WTC11 (cell line): Measurements from ENCODE around the gene MMS19. TPM values are rescaled to one million over a fixed set of nuclear protein-coding genes. Genes with fewer than 3 reads are reported as not detected.
A peak's percentile ranks its signal among the peaks of the same experiment; 100 is the strongest.

Experiments
- ATAC-seq: fragments of 200-7000 bp; cut with Tn5 transposase; 2 replicates; pipeline ENCODE4 v1.10.0; 2021; ENCODE audit warnings: mild to moderate bottlenecking, moderate library complexity
- CTCF ChIA-PET: fragments of 300-600 bp; sonication (Branson Sonifier 250); formaldehyde crosslinking; loops from one replicate; lab custom pipeline; 2021; ENCODE audit warnings: antibody characterized with exemption; lab: Charles Lee
- POLR2A ChIA-PET: fragments of 350-600 bp; sonication (Branson Sonifier 250); formaldehyde crosslinking; loops from one replicate; lab custom pipeline; 2021; ENCODE audit warnings: antibody characterized with exemption; lab: Charles Lee
- DNase-seq: peaks from one replicate; pipeline ENCODE4 v3.0.0; 2021; ENCODE audit warnings: low spot score
- H3K27ac Mint-ChIP-seq: 2 replicates; pipeline ENCODE4 v1.8.0; 2021; ENCODE audit warnings: mixed read lengths
- H3K27me3 Mint-ChIP-seq: 2 replicates; pipeline ENCODE4 v1.8.0; 2021; ENCODE audit warnings: low read depth, mild to moderate bottlenecking, moderate library complexity, mixed read lengths
- H3K36me3 Mint-ChIP-seq: 2 replicates; pipeline ENCODE4 v1.8.0; 2021; ENCODE audit warnings: mixed read lengths
- H3K4me1 Mint-ChIP-seq: 2 replicates; pipeline ENCODE4 v1.8.0; 2022; ENCODE audit warnings: mixed read lengths
- H3K4me3 Mint-ChIP-seq: 2 replicates; pipeline ENCODE4 v1.8.0; 2021; ENCODE audit warnings: mild to moderate bottlenecking, moderate library complexity, mixed read lengths
- H3K9me3 Mint-ChIP-seq: 2 replicates; pipeline ENCODE4 v1.8.0; 2021; ENCODE audit warnings: mixed read lengths
- ATF2 ChIP-seq: sonication (generic); formaldehyde crosslinking; IDR thresholded peaks from 2 replicates; pipeline ENCODE4 v1.8.1; 2022; ENCODE audit warnings: low read depth, missing genetic modification reagents, borderline replicate concordance
- ATF6 ChIP-seq: sonication (generic); formaldehyde crosslinking; IDR thresholded peaks from 2 replicates; pipeline ENCODE4 v1.8.1; 2023; ENCODE audit warnings: mild to moderate bottlenecking, missing genetic modification reagents
- CTCF ChIP-seq: fragments of 200-600 bp; IDR thresholded peaks from 2 replicates; pipeline ENCODE4 v1.8.0; 2022; ENCODE audit warnings: antibody characterized with exemption
- E2F1 ChIP-seq: sonication (generic); formaldehyde crosslinking; IDR thresholded peaks from 2 replicates; pipeline ENCODE4 v1.8.0; 2022; ENCODE audit warnings: mild to moderate bottlenecking, missing genetic modification reagents
- ELF4 ChIP-seq: sonication (generic); formaldehyde crosslinking; IDR thresholded peaks from 2 replicates; pipeline ENCODE4 v1.8.1; 2022; ENCODE audit warnings: low read depth, mild to moderate bottlenecking, moderate library complexity, missing genetic modification reagents
- ETV6 ChIP-seq: sonication (generic); formaldehyde crosslinking; IDR thresholded peaks from 2 replicates; pipeline ENCODE4 v1.8.1; 2022; ENCODE audit warnings: mild to moderate bottlenecking, missing genetic modification reagents
- FOXK1 ChIP-seq: sonication (generic); formaldehyde crosslinking; IDR thresholded peaks from 2 replicates; pipeline ENCODE4 v1.8.0; 2022; ENCODE audit warnings: mild to moderate bottlenecking, moderate library complexity, missing genetic modification reagents
- JAZF1 ChIP-seq: fragments of 250-450 bp; sonication (Bioruptor Pico); IDR thresholded peaks from 2 replicates; pipeline ENCODE4 v1.9.0; 2021; ENCODE audit warnings: moderate library complexity, mild to moderate bottlenecking, inconsistent platforms
- MLX ChIP-seq: sonication (generic); formaldehyde crosslinking; IDR thresholded peaks from 2 replicates; pipeline ENCODE4 v1.8.1; 2023; ENCODE audit warnings: mild to moderate bottlenecking, missing genetic modification reagents, moderate library complexity
- NFYB ChIP-seq: sonication (generic); formaldehyde crosslinking; conservative IDR thresholded peaks from 2 replicates; pipeline ENCODE4 v1.8.0; 2022; ENCODE audit warnings: low read depth, missing genetic modification reagents
- PRRX2 ChIP-seq: fragments of 250-450 bp; sonication (Bioruptor Pico); IDR thresholded peaks from 2 replicates; pipeline ENCODE4 v1.8.0; 2021; ENCODE audit warnings: mild to moderate bottlenecking
- TEAD1 ChIP-seq: sonication (generic); formaldehyde crosslinking; IDR thresholded peaks from 2 replicates; pipeline ENCODE4 v1.8.0; 2022; ENCODE audit warnings: mild to moderate bottlenecking, missing genetic modification reagents
- ZNF138 ChIP-seq: sonication (generic); formaldehyde crosslinking; conservative IDR thresholded peaks from 2 replicates; pipeline ENCODE4 v1.8.1; 2022; ENCODE audit warnings: mild to moderate bottlenecking, moderate library complexity, missing genetic modification reagents
- ZNF232 ChIP-seq: sonication (generic); formaldehyde crosslinking; IDR thresholded peaks from 2 replicates; pipeline ENCODE4 v1.8.0; 2022; ENCODE audit warnings: mild to moderate bottlenecking, missing genetic modification reagents
- ZNF425 ChIP-seq: fragments of 250-450 bp; sonication (Bioruptor Pico); conservative IDR thresholded peaks from 2 replicates; pipeline ENCODE4 v1.9.0; 2021; ENCODE audit warnings: mild to moderate bottlenecking
- total RNA-seq: library from RNA; stranded (reverse); gene quantifications from 3 replicates; pipeline ENCODE4 v1.2.3, GENCODE V29; 2021
- TF ChIP-seq, protein P1 (sequence below): fragments of 250-450 bp; sonication (Bioruptor Pico); IDR thresholded peaks from 2 replicates; pipeline ENCODE4 v1.9.0; 2021; ENCODE audit warnings: moderate library complexity, mild to moderate bottlenecking, inconsistent platforms, borderline replicate concordance
- TF ChIP-seq, protein P2 (sequence below): sonication (generic); formaldehyde crosslinking; IDR thresholded peaks from 2 replicates; pipeline ENCODE4 v1.8.0; 2023; ENCODE audit warnings: missing genetic modification reagents

MMS19 gene
- total RNA-seq, 1 experiment from 2014 or later, result 135 TPM

DNA sequence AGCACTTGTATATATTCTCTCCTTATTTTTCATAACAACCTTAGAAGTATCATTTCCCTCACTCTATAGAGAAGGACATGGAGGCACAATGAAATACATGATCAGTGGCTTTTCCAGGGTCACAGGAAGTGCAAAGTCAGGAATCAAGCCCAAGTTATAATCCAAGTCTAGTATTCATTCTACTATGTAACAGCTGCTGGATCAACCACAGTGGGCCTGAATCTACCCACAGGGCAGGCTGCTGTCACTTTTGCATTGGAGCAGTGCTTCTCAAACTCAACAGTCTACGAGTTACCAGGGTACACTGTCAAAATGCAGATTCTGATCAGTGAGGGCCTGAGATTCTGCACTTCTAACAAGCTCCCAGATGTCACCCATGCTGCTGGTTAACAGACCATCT lies 34.0 kb downstream of the MMS19 start:
- no peaks in the 10 kb centered on the region for H3K27me3 Mint-ChIP-seq
- no peak for ATAC-seq
- CTCF ChIA-PET, result interaction anchor here (0.6 to 2.6 kb wide), 35 partner anchors 10 to 245 kb away, joined by 3 to 21 read pairs (median 4); partner anchors contain the start of genes ANKRD2, HOGA1, RRP12 and UBTD1

DNA sequence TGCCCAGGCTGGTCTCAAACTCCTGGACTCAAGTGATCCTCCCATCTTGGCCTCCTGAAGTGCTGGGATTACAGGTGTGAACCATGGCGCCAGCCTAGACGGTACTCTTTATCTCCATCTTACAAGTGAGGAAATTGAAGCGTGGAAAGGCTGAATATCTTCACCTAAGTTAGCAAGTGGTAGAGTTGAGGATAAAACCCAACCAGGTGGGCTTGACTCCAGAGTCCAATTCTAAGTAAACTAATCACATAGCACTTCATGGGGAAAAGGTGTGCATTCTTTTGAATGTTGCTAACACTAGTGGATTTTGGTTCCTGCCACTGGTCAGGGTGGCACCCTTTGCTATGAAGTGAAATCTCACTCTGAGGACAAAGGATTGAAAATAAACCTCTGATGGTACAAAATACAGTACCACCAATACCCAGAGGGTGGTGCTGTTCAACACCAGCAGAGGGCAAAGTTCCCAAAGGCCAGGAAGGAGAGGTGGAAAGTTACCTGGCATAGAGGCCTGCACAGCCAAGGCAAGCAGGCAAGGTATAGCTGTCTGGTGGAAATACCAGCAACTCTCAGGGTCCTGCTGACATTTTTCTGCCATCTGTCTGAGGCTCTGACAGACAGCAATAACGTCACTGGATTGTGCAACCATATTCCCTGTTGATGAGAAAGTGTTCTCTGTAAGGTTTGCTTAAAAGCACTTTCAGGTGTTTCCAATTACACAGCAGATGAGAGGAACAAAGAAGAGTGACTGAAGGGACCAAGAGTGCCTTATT lies 34.7 kb downstream of the MMS19 start:
- H3K4me1 Mint-ChIP-seq, result no peaks in the 10 kb centered on the region
- POLR2A ChIA-PET, result interaction anchor here (0.5 kb wide), 1 partner anchor 182 kb away, joined by 7 read pairs; no protein-coding TSS in a partner anchor
- TF ChIP-seq ETV6 (CRISPR knock-in tag), result no peak
- TF ChIP-seq ZNF138 (CRISPR knock-in tag), result no peak
- TF ChIP-seq CTCF, result peak; percentile 79
- 0 out of 2 replicates have a peak, but pooled peaks have one; percentile 22 for TF ChIP-seq FOXK1 (CRISPR knock-in tag)
- no peak for TF ChIP-seq ZNF425
- TF ChIP-seq, all 79 proteins: peak for 2
- CTCF ChIA-PET, result interaction anchor here (0.6 to 2.6 kb wide), 34 partner anchors 10 to 246 kb away, joined by 3 to 21 read pairs (median 4); partner anchors contain the start of genes ANKRD2, HOGA1, RRP12 and UBTD1
- Mint-ChIP-seq H3K27me3 (no peaks in the 10 kb centered on the region), H3K36me3 (peaks cover 77% of the 10 kb centered on the region), H3K4me3 (no peak overlapping the region), H3K27ac (peak overlapping the region; percentile 60), H3K9me3 (no peaks in the 10 kb centered on the region)
- ATAC-seq (peak; percentile 91), DNase-seq (peak; percentile 52)

More for the DNA sequence above, 34.0 kb downstream of the MMS19 start:
- POLR2A ChIA-PET, result no interaction called here
- peak overlapping the region; percentile 60 for H3K27ac Mint-ChIP-seq
- TF ChIP-seq E2F1 (CRISPR knock-in tag), result no peak
- TF ChIP-seq, protein P1, sequence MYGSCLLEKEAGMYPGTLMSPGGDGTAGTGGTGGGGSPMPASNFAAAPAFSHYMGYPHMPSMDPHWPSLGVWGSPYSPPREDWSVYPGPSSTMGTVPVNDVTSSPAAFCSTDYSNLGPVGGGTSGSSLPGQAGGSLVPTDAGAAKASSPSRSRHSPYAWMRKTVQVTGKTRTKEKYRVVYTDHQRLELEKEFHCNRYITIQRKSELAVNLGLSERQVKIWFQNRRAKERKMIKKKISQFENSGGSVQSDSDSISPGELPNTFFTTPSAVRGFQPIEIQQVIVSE (CRISPR knock-in tag), result no peak
- TF ChIP-seq TEAD1 (CRISPR knock-in tag), result no peak
- TF ChIP-seq ATF6 (CRISPR knock-in tag), result no peak
- TF ChIP-seq, protein P2, sequence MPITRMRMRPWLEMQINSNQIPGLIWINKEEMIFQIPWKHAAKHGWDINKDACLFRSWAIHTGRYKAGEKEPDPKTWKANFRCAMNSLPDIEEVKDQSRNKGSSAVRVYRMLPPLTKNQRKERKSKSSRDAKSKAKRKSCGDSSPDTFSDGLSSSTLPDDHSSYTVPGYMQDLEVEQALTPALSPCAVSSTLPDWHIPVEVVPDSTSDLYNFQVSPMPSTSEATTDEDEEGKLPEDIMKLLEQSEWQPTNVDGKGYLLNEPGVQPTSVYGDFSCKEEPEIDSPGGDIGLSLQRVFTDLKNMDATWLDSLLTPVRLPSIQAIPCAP, result no peak
- no peak for TF ChIP-seq ATF2 (CRISPR knock-in tag)
- TF ChIP-seq ELF4 (CRISPR knock-in tag), result no peak
- TF ChIP-seq ZNF232 (CRISPR knock-in tag), result no peak
- TF ChIP-seq JAZF1 (CRISPR knock-in tag), result no peak
- no peak for TF ChIP-seq PRRX2 (CRISPR knock-in tag)
- no peak for TF ChIP-seq NFYB (CRISPR knock-in tag)
- TF ChIP-seq MLX, result no peak
- peaks cover 77% of the 10 kb centered on the region for H3K36me3 Mint-ChIP-seq
- no peak for DNase-seq
- H3K4me1 Mint-ChIP-seq, result no peaks in the 10 kb centered on the region
- no peak overlapping the region for H3K4me3 Mint-ChIP-seq
- no peaks in the 10 kb centered on the region for H3K9me3 Mint-ChIP-seq
